Activated CD8-positive, alpha-beta T cell treated with anti-CD3 and anti-CD28 coated beads, Interleukin-2, amount 10 ng/mL, durations not matched to agents 7 days and 5 days (primary cell): ENCODE results near the gene ADAMTS17. TPM values are rescaled to one million over a fixed set of nuclear protein-coding genes. Genes with fewer than 3 reads are reported as not detected.

Experiments used
- ATAC-seq: fragments of 150-1000 bp; cut with Tn5 transposase; one replicate; pipeline ENCODE4 v1.10.0; 2021; ENCODE audit warnings: moderate library complexity
- CTCF ChIA-PET: fragments of 350-600 bp; sonication (Branson Sonifier 250); formaldehyde crosslinking; loops from one replicate; lab custom pipeline; 2021; ENCODE audit warnings: antibody characterized with exemption; lab: Charles Lee
- POLR2A ChIA-PET: fragments of 350-600 bp; sonication (Branson Sonifier 250); formaldehyde crosslinking; loops from one replicate; lab custom pipeline; 2021; ENCODE audit warnings: antibody characterized with exemption; lab: Charles Lee
- DNase-seq: peaks from one replicate; pipeline ENCODE4 v3.0.0-alpha.2; 2020
- H3K27ac Mint-ChIP-seq: one replicate; pipeline ENCODE4 v1.8.0; 2021; ENCODE audit warnings: mild to moderate bottlenecking, mixed read lengths
- H3K27me3 Mint-ChIP-seq: one replicate; pipeline ENCODE4 v1.8.0; 2021; ENCODE audit warnings: low read depth, mixed read lengths
- H3K36me3 Mint-ChIP-seq: one replicate; pipeline ENCODE4 v1.8.0; 2021; ENCODE audit warnings: low read depth, mixed read lengths
- H3K4me1 Mint-ChIP-seq: one replicate; pipeline ENCODE4 v1.8.0; 2021; ENCODE audit warnings: low read depth, mixed read lengths
- H3K4me3 Mint-ChIP-seq: one replicate; pipeline ENCODE4 v1.8.0; 2021; ENCODE audit warnings: mild to moderate bottlenecking, mixed read lengths
- H3K9me3 Mint-ChIP-seq: one replicate; pipeline ENCODE4 v1.8.0; 2022; ENCODE audit warnings: mixed read lengths; ENCODE audit not compliant: insufficient read depth
- total RNA-seq, 2 experiments: library from RNA; stranded (reverse); gene quantifications; one replicate each; pipeline ENCODE4 v1.2.3, GENCODE V29; 2021

The ADAMTS17 gene
- total RNA-seq, 2 experiments from 2014 or later: 5.1 to 6.0 TPM

GRCh38 chr15:100308608-100309007 lies 33.2 kb downstream of the ADAMTS17 start:
- Mint-ChIP-seq H3K27ac (no peak overlapping the region), H3K27me3 (peaks cover 3% of the 10 kb centered on the region), H3K36me3 (no peaks in the 10 kb centered on the region), H3K9me3 (no peaks in the 10 kb centered on the region), H3K4me3 (no peak overlapping the region), H3K4me1 (peaks cover 5% of the 10 kb centered on the region)
- POLR2A ChIA-PET: no interaction called here
- CTCF ChIA-PET: no interaction called here
- ATAC-seq (no peak), DNase-seq (no peak)

GRCh38 chr15:100308213-100308600 lies 33.6 kb downstream of the ADAMTS17 start:
- ATAC-seq (no peak), DNase-seq (no peak)
- Mint-ChIP-seq H3K4me3 (no peak overlapping the region), H3K36me3 (no peaks in the 10 kb centered on the region), H3K9me3 (no peaks in the 10 kb centered on the region), H3K27me3 (peaks cover 3% of the 10 kb centered on the region), H3K27ac (no peak overlapping the region), H3K4me1 (peaks cover 5% of the 10 kb centered on the region)
- POLR2A ChIA-PET: no interaction called here
- CTCF ChIA-PET: no interaction called here

- Mint-ChIP-seq H3K4me3 (no peak overlapping the region), H3K36me3 (no peaks in the 10 kb centered on the region), H3K4me1 (peaks cover 5% of the 10 kb centered on the region), H3K9me3 (no peaks in the 10 kb centered on the region), H3K27ac (no peak overlapping the region), H3K27me3 (peaks cover 3% of the 10 kb centered on the region)
- ChIA-PET CTCF (interaction anchor here (0.6 to 1.2 kb wide), 2 partner anchors 19 to 31 kb away, joined by 3 read pairs; no protein-coding TSS in a partner anchor), POLR2A (no interaction called here)
- DNase-seq: no peak
- no peak for ATAC-seq
Measured at GRCh38 chr15:100307241-100308212, 34.2 kb downstream of the ADAMTS17 start.

- DNase-seq (no peak), ATAC-seq (no peak)
- H3K4me1 Mint-ChIP-seq: peaks cover 12% of the 10 kb centered on the region
- no peak overlapping the region for H3K4me3 Mint-ChIP-seq
- peaks cover 6% of the 10 kb centered on the region for H3K9me3 Mint-ChIP-seq
- H3K36me3 Mint-ChIP-seq: peaks cover 6% of the 10 kb centered on the region
- CTCF ChIA-PET: no interaction called here
- POLR2A ChIA-PET: no interaction called here
- peaks cover 3% of the 10 kb centered on the region for H3K27me3 Mint-ChIP-seq
- H3K27ac Mint-ChIP-seq: no peak overlapping the region
Measured at GRCh38 chr15:100306098-100306497, 35.7 kb downstream of the ADAMTS17 start.

GRCh38 chr15:100301910-100302431 lies 39.8 kb downstream of the ADAMTS17 start:
- Mint-ChIP-seq H3K27me3 (no peaks in the 10 kb centered on the region), H3K4me1 (peaks cover 10% of the 10 kb centered on the region), H3K4me3 (no peak overlapping the region), H3K9me3 (peaks cover 13% of the 10 kb centered on the region), H3K27ac (no peak overlapping the region), H3K36me3 (peaks cover 8% of the 10 kb centered on the region)
- ChIA-PET CTCF (no interaction called here), POLR2A (no interaction called here)
- DNase-seq (no peak), ATAC-seq (no peak)

GRCh38 chr15:100298257-100298656 lies 43.5 kb downstream of the ADAMTS17 start:
- ATAC-seq (no peak), DNase-seq (no peak)
- H3K4me1 Mint-ChIP-seq: peaks cover 10% of the 10 kb centered on the region
- no peak overlapping the region for H3K4me3 Mint-ChIP-seq
- H3K27ac Mint-ChIP-seq: no peak overlapping the region
- peaks cover 8% of the 10 kb centered on the region for H3K36me3 Mint-ChIP-seq
- ChIA-PET CTCF (no interaction called here), POLR2A (no interaction called here)
- H3K9me3 Mint-ChIP-seq: peaks cover 13% of the 10 kb centered on the region
- no peaks in the 10 kb centered on the region for H3K27me3 Mint-ChIP-seq

- no peak for DNase-seq
- Mint-ChIP-seq H3K27ac (no peak overlapping the region), H3K27me3 (no peaks in the 10 kb centered on the region), H3K4me3 (no peak overlapping the region), H3K4me1 (peaks cover 10% of the 10 kb centered on the region), H3K36me3 (peaks cover 8% of the 10 kb centered on the region), H3K9me3 (peaks cover 13% of the 10 kb centered on the region)
- no peak for ATAC-seq
- CTCF ChIA-PET: no interaction called here
- POLR2A ChIA-PET: no interaction called here
Measured at GRCh38 chr15:100297812-100298211, 44.0 kb downstream of the ADAMTS17 start.

- peaks cover 12% of the 10 kb centered on the region for H3K9me3 Mint-ChIP-seq
- ChIA-PET CTCF (no interaction called here), POLR2A (no interaction called here)
- ATAC-seq: no peak
- H3K27ac Mint-ChIP-seq: no peak overlapping the region
- no peak for DNase-seq
- peaks cover 5% of the 10 kb centered on the region for H3K4me1 Mint-ChIP-seq
- H3K4me3 Mint-ChIP-seq: no peak overlapping the region
- H3K36me3 Mint-ChIP-seq: peaks cover 2% of the 10 kb centered on the region
- no peaks in the 10 kb centered on the region for H3K27me3 Mint-ChIP-seq
Measured at GRCh38 chr15:100295939-100296565, 45.7 kb downstream of the ADAMTS17 start.

GRCh38 chr15:100292010-100292409 lies 49.8 kb downstream of the ADAMTS17 start:
- Mint-ChIP-seq H3K4me3 (no peak overlapping the region), H3K36me3 (peaks cover 4% of the 10 kb centered on the region), H3K27me3 (peaks cover 2% of the 10 kb centered on the region), H3K4me1 (peaks cover 5% of the 10 kb centered on the region), H3K9me3 (peaks cover 9% of the 10 kb centered on the region), H3K27ac (no peak overlapping the region)
- no peak for ATAC-seq
- DNase-seq: peak; percentile 12
- ChIA-PET CTCF (no interaction called here), POLR2A (no interaction called here)

- ATAC-seq: no peak
- POLR2A ChIA-PET: no interaction called here
- DNase-seq: no peak
- CTCF ChIA-PET: no interaction called here
- H3K9me3 Mint-ChIP-seq: peaks cover 9% of the 10 kb centered on the region
- no peak overlapping the region for H3K27ac Mint-ChIP-seq
- H3K36me3 Mint-ChIP-seq: peaks cover 4% of the 10 kb centered on the region
- H3K4me1 Mint-ChIP-seq: peaks cover 5% of the 10 kb centered on the region
- H3K4me3 Mint-ChIP-seq: no peak overlapping the region
- peaks cover 2% of the 10 kb centered on the region for H3K27me3 Mint-ChIP-seq
Measured at GRCh38 chr15:100291106-100291505, 50.7 kb downstream of the ADAMTS17 start.

- POLR2A ChIA-PET: no interaction called here
- DNase-seq (peak; percentile 14), ATAC-seq (no peak)
- H3K27ac Mint-ChIP-seq: no peak overlapping the region
- H3K36me3 Mint-ChIP-seq: peaks cover 2% of the 10 kb centered on the region
- H3K4me3 Mint-ChIP-seq: no peak overlapping the region
- H3K9me3 Mint-ChIP-seq: peaks cover 3% of the 10 kb centered on the region
- H3K4me1 Mint-ChIP-seq: peaks cover under 1% of the 10 kb centered on the region
- CTCF ChIA-PET: no interaction called here
- H3K27me3 Mint-ChIP-seq: peaks cover 2% of the 10 kb centered on the region
Measured at GRCh38 chr15:100285641-100286295, 56.0 kb downstream of the ADAMTS17 start.
